ENCODE data around the gene PLEKHG4. TPM values are rescaled to one million over a fixed set of nuclear protein-coding genes. Genes with fewer than 3 reads are reported as not detected.

PLEKHG4 gene
- polyA plus RNA-seq (ENCODE audit: low read depth in 6 of 6), result 1 to 10 TPM in 1 of 6 donors, under 1 TPM in 4, not detected in 1; 0.13 to 6.0 (median 0.62) TPM

- peaks cover 0 to 7% of the 10 kb centered on the region in 2 donors for H3K36me3 Mint-ChIP-seq
- peak; percentile 95 to 96 for ATAC-seq (ENCODE audit: low read depth in 2 of 2)
- no peaks in the 10 kb centered on the region for H3K27me3 Mint-ChIP-seq
These were observed at the start of gene PLEKHG4 for GRCh38 chr16:67279296-67280089. TSS of gene PLEKHG4 (plus strand) at chr16:67279532. CDS start at chr16:67280045, 513 bp downstream.

GRCh38 chr16:67229906-67230808 is 49.2 kb upstream of the PLEKHG4 start:
- no peak for DNase-seq
- peaks cover 3 to 7% of the 10 kb centered on the region in 2 donors for H3K36me3 Mint-ChIP-seq

More at GRCh38 chr16:67279296-67280089, at the start of gene PLEKHG4:
- peak; percentile 59 for DNase-seq
- peaks cover 9 to 15% (median 14%) of the 10 kb centered on the region in 3 donors for H3K4me1 Mint-ChIP-seq
- H3K9me3 Mint-ChIP-seq, result no peaks in the 10 kb centered on the region
- peak within 1 kb of the TSS; percentile 57 to 85 (median 78) for H3K4me3 Mint-ChIP-seq
- H3K27ac Mint-ChIP-seq, result peak within 1 kb of the TSS in 2 of 6 donors; percentile 69 to 79

GRCh38 chr16:67230809-67231660 is 48.3 kb upstream of the PLEKHG4 start:
- H3K27me3 Mint-ChIP-seq, result no peaks in the 10 kb centered on the region
- DNase-seq, result no peak
- peak overlapping the region in 2 of 6 donors; percentile 71 to 81 for H3K27ac Mint-ChIP-seq
- peaks cover 5 to 11% of the 10 kb centered on the region in 2 donors for H3K36me3 Mint-ChIP-seq
- no peak for ATAC-seq (ENCODE audit: low read depth in 2 of 2)
- peaks cover 17 to 32% (median 20%) of the 10 kb centered on the region in 3 donors for H3K4me1 Mint-ChIP-seq
- peak overlapping the region in 2 of 8 donors; percentile 36 to 37 for H3K4me3 Mint-ChIP-seq
- H3K9me3 Mint-ChIP-seq, result peaks cover 0 to under 1% (median 0%) of the 10 kb centered on the region in 7 donors

More at GRCh38 chr16:67229906-67230808, 49.2 kb upstream of the PLEKHG4 start:
- peaks cover 23 to 38% (median 28%) of the 10 kb centered on the region in 3 donors for H3K4me1 Mint-ChIP-seq
- peak overlapping the region in 3 of 8 donors; percentile 56 to 100 (median 98) for H3K4me3 Mint-ChIP-seq
- H3K9me3 Mint-ChIP-seq, result no peaks in the 10 kb centered on the region
- ATAC-seq (ENCODE audit: low read depth in 2 of 2), result no peak
- H3K27ac Mint-ChIP-seq, result no peak overlapping the region
- H3K27me3 Mint-ChIP-seq, result no peaks in the 10 kb centered on the region

GRCh38 chr16:67233596-67233995 is 45.7 kb upstream of the PLEKHG4 start:
- no peak for ATAC-seq (ENCODE audit: low read depth in 2 of 2)
- H3K4me1 Mint-ChIP-seq, result peaks cover 0 to 13% (median 6%) of the 10 kb centered on the region in 3 donors
- H3K27me3 Mint-ChIP-seq, result no peaks in the 10 kb centered on the region
- DNase-seq, result no peak
- peak overlapping the region in 1 of 6 donors; percentile 11 for H3K27ac Mint-ChIP-seq
- no peak overlapping the region for H3K4me3 Mint-ChIP-seq
- peaks cover 0 to 3% (median 0%) of the 10 kb centered on the region in 7 donors for H3K9me3 Mint-ChIP-seq
- H3K36me3 Mint-ChIP-seq, result peaks cover 4 to 20% of the 10 kb centered on the region in 2 donors

- Mint-ChIP-seq H3K4me1 (peaks cover 0 to 12% (median 6%) of the 10 kb centered on the region in 3 donors), H3K36me3 (peaks cover 4 to 20% of the 10 kb centered on the region in 2 donors), H3K27me3 (no peaks in the 10 kb centered on the region), H3K27ac (peak overlapping the region in 1 of 6 donors; percentile 44), H3K9me3 (peaks cover 0 to 3% (median 0%) of the 10 kb centered on the region in 7 donors), H3K4me3 (no peak overlapping the region)
- no peak for ATAC-seq (ENCODE audit: low read depth in 2 of 2)
- no peak for DNase-seq
These were observed 45.1 kb upstream of the PLEKHG4 start for GRCh38 chr16:67234180-67234597.

- Mint-ChIP-seq H3K27me3 (no peaks in the 10 kb centered on the region), H3K36me3 (peaks cover 4 to 20% of the 10 kb centered on the region in 2 donors)
- no peak for ATAC-seq (ENCODE audit: low read depth in 2 of 2)
These were observed 43.3 kb upstream of the PLEKHG4 start for GRCh38 chr16:67235816-67236562.

GRCh38 chr16:67236563-67237395 is 42.6 kb upstream of the PLEKHG4 start:
- Mint-ChIP-seq H3K27ac (no peak overlapping the region), H3K4me1 (peaks cover 4 to 10% (median 8%) of the 10 kb centered on the region in 3 donors), H3K9me3 (peaks cover 0 to 3% (median 0%) of the 10 kb centered on the region in 7 donors), H3K27me3 (no peaks in the 10 kb centered on the region), H3K4me3 (peak overlapping the region in 1 of 8 donors; percentile 29), H3K36me3 (peaks cover 4 to 20% of the 10 kb centered on the region in 2 donors)
- peak; percentile 72 to 74 for ATAC-seq (ENCODE audit: low read depth in 2 of 2)
- DNase-seq, result no peak

More at GRCh38 chr16:67235816-67236562, 43.3 kb upstream of the PLEKHG4 start:
- Mint-ChIP-seq H3K27ac (peak overlapping the region in 1 of 6 donors; percentile 72), H3K9me3 (peaks cover 0 to 3% (median 0%) of the 10 kb centered on the region in 7 donors), H3K4me3 (peak overlapping the region in 1 of 8 donors; percentile 29), H3K4me1 (peaks cover 4 to 6% (median 4%) of the 10 kb centered on the region in 3 donors)
- DNase-seq, result no peak

- H3K4me3 Mint-ChIP-seq, result no peak overlapping the region
- H3K36me3 Mint-ChIP-seq, result peaks cover 4 to 20% of the 10 kb centered on the region in 2 donors
- H3K27ac Mint-ChIP-seq, result peak overlapping the region in 1 of 6 donors; percentile 28
- H3K4me1 Mint-ChIP-seq, result peaks cover 4 to 10% (median 10%) of the 10 kb centered on the region in 3 donors
- no peak for ATAC-seq (ENCODE audit: low read depth in 2 of 2)
- peaks cover 0 to 3% (median 0%) of the 10 kb centered on the region in 7 donors for H3K9me3 Mint-ChIP-seq
- no peak for DNase-seq
- H3K27me3 Mint-ChIP-seq, result no peaks in the 10 kb centered on the region
These were observed 41.7 kb upstream of the PLEKHG4 start for GRCh38 chr16:67237396-67238277.

GRCh38 chr16:67238278-67238575 is 41.1 kb upstream of the PLEKHG4 start:
- H3K27me3 Mint-ChIP-seq, result no peaks in the 10 kb centered on the region
- H3K4me3 Mint-ChIP-seq, result no peak overlapping the region
- ATAC-seq (ENCODE audit: low read depth in 2 of 2) (no peak), DNase-seq (no peak)
- no peak overlapping the region for H3K27ac Mint-ChIP-seq
- peaks cover 4 to 20% of the 10 kb centered on the region in 2 donors for H3K36me3 Mint-ChIP-seq
- H3K9me3 Mint-ChIP-seq, result peaks cover 0 to 3% (median 0%) of the 10 kb centered on the region in 7 donors
- H3K4me1 Mint-ChIP-seq, result peaks cover 4 to 11% (median 10%) of the 10 kb centered on the region in 3 donors

GRCh38 chr16:67238806-67239470 is 40.4 kb upstream of the PLEKHG4 start:
- peaks cover 0 to 3% (median 0%) of the 10 kb centered on the region in 7 donors for H3K9me3 Mint-ChIP-seq
- no peak for ATAC-seq (ENCODE audit: low read depth in 2 of 2)
- no peaks in the 10 kb centered on the region for H3K27me3 Mint-ChIP-seq
- H3K36me3 Mint-ChIP-seq, result peaks cover 4 to 20% of the 10 kb centered on the region in 2 donors
- H3K27ac Mint-ChIP-seq, result peak overlapping the region in 2 of 6 donors; percentile 29 to 39
- no peak overlapping the region for H3K4me3 Mint-ChIP-seq
- DNase-seq, result no peak
- peaks cover 8 to 12% (median 11%) of the 10 kb centered on the region in 3 donors for H3K4me1 Mint-ChIP-seq
